ES-I3 (cell line): ENCODE data around the gene ZNF423.

Experiments used
- H3K36me3 ChIP-seq: 2 replicates; pipeline ENCODE4 v1.6.1; 2013; ENCODE audit warnings: mild to moderate bottlenecking, low read length, control low read depth, moderate library complexity; ENCODE audit not compliant: insufficient read depth
- H3K4me1 ChIP-seq: 2 replicates; pipeline ENCODE4 v1.6.1; 2013; ENCODE audit warnings: mild to moderate bottlenecking, control low read depth, low read length; ENCODE audit not compliant: insufficient read depth
- H3K9ac ChIP-seq: 2 replicates; pipeline ENCODE4 v1.6.1; 2013; ENCODE audit warnings: low read depth, mild to moderate bottlenecking, low read length, moderate library complexity
- H3K9me3 ChIP-seq: 2 replicates; pipeline ENCODE4 v1.6.1; 2013; ENCODE audit warnings: mild to moderate bottlenecking, low read length, moderate library complexity; ENCODE audit not compliant: control insufficient read depth, insufficient read depth

Gene ZNF423

GRCh38 chr16:49466881-49467280 lies 389.0 kb downstream of the ZNF423 start:
- H3K4me1 ChIP-seq = no peaks in the 10 kb centered on the region; the same call in 1 of the 2 replicates
- no peaks in the 10 kb centered on the region for H3K36me3 ChIP-seq
- no peaks in the 10 kb centered on the region for H3K9me3 ChIP-seq
- no peak overlapping the region for H3K9ac ChIP-seq

GRCh38 chr16:49466529-49466831 lies 389.4 kb downstream of the ZNF423 start:
- Histone ChIP-seq H3K36me3 (no peaks in the 10 kb centered on the region), H3K4me1 (no peaks in the 10 kb centered on the region; the same call in 1 of the 2 replicates), H3K9ac (no peak overlapping the region), H3K9me3 (no peaks in the 10 kb centered on the region)

- H3K9ac ChIP-seq = peak overlapping the region; percentile 73; the same call in 1 of the 2 replicates
- no peaks in the 10 kb centered on the region for H3K36me3 ChIP-seq
- no peaks in the 10 kb centered on the region for H3K9me3 ChIP-seq
- no peaks in the 10 kb centered on the region; the same call in 1 of the 2 replicates for H3K4me1 ChIP-seq
Measured at GRCh38 chr16:49465661-49466528, 390.0 kb downstream of the ZNF423 start.

- H3K36me3 ChIP-seq = no peaks in the 10 kb centered on the region
- no peaks in the 10 kb centered on the region for H3K9me3 ChIP-seq
- H3K4me1 ChIP-seq = no peaks in the 10 kb centered on the region; the same call in 1 of the 2 replicates
- peak overlapping the region; percentile 73 for H3K9ac ChIP-seq
Measured at GRCh38 chr16:49464877-49465504, 390.9 kb downstream of the ZNF423 start.

GRCh38 chr16:49464093-49464492 lies 391.8 kb downstream of the ZNF423 start:
- Histone ChIP-seq H3K9ac (no peak overlapping the region), H3K4me1 (no peaks in the 10 kb centered on the region; the same call in 1 of the 2 replicates), H3K9me3 (no peaks in the 10 kb centered on the region), H3K36me3 (no peaks in the 10 kb centered on the region)

- no peaks in the 10 kb centered on the region for H3K36me3 ChIP-seq
- H3K9me3 ChIP-seq = no peaks in the 10 kb centered on the region
- H3K4me1 ChIP-seq = no peaks in the 10 kb centered on the region; the same call in 1 of the 2 replicates
- H3K9ac ChIP-seq = no peak overlapping the region
Measured at GRCh38 chr16:49463529-49463928, 392.4 kb downstream of the ZNF423 start.

- Histone ChIP-seq H3K4me1 (no peaks in the 10 kb centered on the region; the same call in 1 of the 2 replicates), H3K9ac (no peak overlapping the region), H3K36me3 (no peaks in the 10 kb centered on the region), H3K9me3 (no peaks in the 10 kb centered on the region)
Measured at GRCh38 chr16:49462989-49463371, 392.9 kb downstream of the ZNF423 start.

- no peaks in the 10 kb centered on the region for H3K36me3 ChIP-seq
- no peaks in the 10 kb centered on the region for H3K9me3 ChIP-seq
- H3K9ac ChIP-seq = no peak overlapping the region
- no peaks in the 10 kb centered on the region; the same call in 1 of the 2 replicates for H3K4me1 ChIP-seq
Measured at GRCh38 chr16:49462362-49462988, 393.4 kb downstream of the ZNF423 start.

- Histone ChIP-seq H3K36me3 (no peaks in the 10 kb centered on the region), H3K4me1 (no peaks in the 10 kb centered on the region; the same call in 1 of the 2 replicates), H3K9me3 (no peaks in the 10 kb centered on the region), H3K9ac (no peak overlapping the region)
Measured at GRCh38 chr16:49461517-49461951, 394.4 kb downstream of the ZNF423 start.

GRCh38 chr16:49460786-49461470 lies 395.0 kb downstream of the ZNF423 start:
- Histone ChIP-seq H3K36me3 (no peaks in the 10 kb centered on the region), H3K4me1 (no peaks in the 10 kb centered on the region; the same call in 1 of the 2 replicates), H3K9me3 (no peaks in the 10 kb centered on the region), H3K9ac (no peak overlapping the region)

- Histone ChIP-seq H3K36me3 (no peaks in the 10 kb centered on the region), H3K9ac (no peak overlapping the region), H3K9me3 (no peaks in the 10 kb centered on the region), H3K4me1 (no peaks in the 10 kb centered on the region; the same call in 1 of the 2 replicates)
Measured at GRCh38 chr16:49459953-49460735, 395.8 kb downstream of the ZNF423 start.

- H3K9ac ChIP-seq = no peak overlapping the region
- no peaks in the 10 kb centered on the region for H3K4me1 ChIP-seq
- no peaks in the 10 kb centered on the region for H3K36me3 ChIP-seq
- H3K9me3 ChIP-seq = no peaks in the 10 kb centered on the region
Measured at GRCh38 chr16:49458656-49459445, 397.1 kb downstream of the ZNF423 start.

GRCh38 chr16:49458243-49458642 lies 397.7 kb downstream of the ZNF423 start:
- Histone ChIP-seq H3K9me3 (no peaks in the 10 kb centered on the region), H3K36me3 (no peaks in the 10 kb centered on the region), H3K4me1 (no peaks in the 10 kb centered on the region), H3K9ac (no peak overlapping the region)
